Measurements from ENCODE around the gene KCTD6.

The KCTD6 gene

GRCh38 chr3:58507356-58508078, 15.6 kb downstream of the KCTD6 start:
- TF ChIP-seq CTCF (IDR thresholded peaks at IDR 0.05; ENCODE audit: borderline replicate concordance, control extremely low read depth, extremely low read depth, insufficient read depth, missing control alignments), result no peak
- in situ Hi-C loops (cut with MboI; ENCODE audit: low sequenced_read_pairs, unreplicated experiment), result no loop called here
- no peak for DNase-seq (ENCODE audit: low spot score)

GRCh38 chr3:58508437-58508836, 16.5 kb downstream of the KCTD6 start:
- TF ChIP-seq CTCF (IDR thresholded peaks at IDR 0.05; ENCODE audit: borderline replicate concordance, control extremely low read depth, extremely low read depth, insufficient read depth, missing control alignments), result no peak
- in situ Hi-C loops (cut with MboI; ENCODE audit: low sequenced_read_pairs, unreplicated experiment), result no loop called here
- DNase-seq (ENCODE audit: low spot score), result no peak

- in situ Hi-C loops (cut with MboI; ENCODE audit: low sequenced_read_pairs, unreplicated experiment), result no loop called here
- TF ChIP-seq CTCF (IDR thresholded peaks at IDR 0.05; ENCODE audit: borderline replicate concordance, control extremely low read depth, extremely low read depth, insufficient read depth, missing control alignments), result no peak
- DNase-seq (ENCODE audit: low spot score), result no peak
These were observed 22.5 kb downstream of the KCTD6 start for GRCh38 chr3:58514405-58514804.

GRCh38 chr3:58518291-58518789, 26.4 kb downstream of the KCTD6 start:
- no peak for DNase-seq (ENCODE audit: low spot score)
- in situ Hi-C loops (cut with MboI; ENCODE audit: low sequenced_read_pairs, unreplicated experiment), result no loop called here
- TF ChIP-seq CTCF (IDR thresholded peaks at IDR 0.05; ENCODE audit: borderline replicate concordance, control extremely low read depth, extremely low read depth, insufficient read depth, missing control alignments), result no peak

- no peak for DNase-seq (ENCODE audit: low spot score)
- no peak for TF ChIP-seq CTCF (IDR thresholded peaks at IDR 0.05; ENCODE audit: borderline replicate concordance, control extremely low read depth, extremely low read depth, insufficient read depth, missing control alignments)
- in situ Hi-C loops (cut with MboI; ENCODE audit: low sequenced_read_pairs, unreplicated experiment), result no loop called here
These were observed 27.9 kb downstream of the KCTD6 start for GRCh38 chr3:58519668-58520402.

- TF ChIP-seq CTCF (IDR thresholded peaks at IDR 0.05; ENCODE audit: borderline replicate concordance, control extremely low read depth, extremely low read depth, insufficient read depth, missing control alignments), result no peak
- in situ Hi-C loops (cut with MboI; ENCODE audit: low sequenced_read_pairs, unreplicated experiment), result no loop called here
- no peak for DNase-seq (ENCODE audit: low spot score)
These were observed 28.8 kb downstream of the KCTD6 start for GRCh38 chr3:58520403-58521335.

Data from GM13976 (cell line).